Fibroblast of pulmonary artery (primary cell): Measurements from ENCODE around the gene PRKAR2B.

Experiments
- DNase-seq: peaks from one replicate; pipeline ENCODE4 v3.0.0-alpha.2; 2010; ENCODE audit warnings: low read depth
- H3K4me3 ChIP-seq: replicated peaks from 2 replicates; pipeline ENCODE4 v1.5.1; 2011; ENCODE audit warnings: low read depth, mild to moderate bottlenecking, control low read depth, low read length, moderate library complexity
- TF ChIP-seq, protein P1 (sequence below): IDR thresholded peaks from 2 replicates; pipeline ENCODE4 v1.5.1; 2011; ENCODE audit warnings: mild to moderate bottlenecking, control low read depth, low read length, inconsistent platforms; ENCODE audit errors: missing control alignments

The PRKAR2B gene

DNA sequence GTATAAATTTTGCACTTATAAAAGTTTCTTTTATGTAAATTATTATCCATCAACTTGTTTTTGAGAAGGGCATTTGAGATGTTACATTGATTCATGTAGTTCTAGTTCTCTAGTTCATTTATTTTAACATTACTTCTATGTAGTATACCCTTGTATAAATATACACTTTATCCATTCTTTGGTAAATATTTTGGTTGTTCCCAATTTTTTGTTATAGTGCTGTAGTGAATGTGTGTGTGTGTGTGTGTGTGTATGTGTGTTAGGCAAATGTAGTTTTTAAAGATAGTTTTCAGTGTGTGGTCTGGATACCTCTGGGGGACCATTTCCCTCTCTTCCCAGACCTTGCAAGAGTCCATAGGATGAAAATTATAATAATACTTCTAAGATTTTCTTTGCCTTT, 15.0 kb downstream of the PRKAR2B start:
- DNase-seq = no peak
- no peak overlapping the region for H3K4me3 ChIP-seq
- TF ChIP-seq, protein P1, sequence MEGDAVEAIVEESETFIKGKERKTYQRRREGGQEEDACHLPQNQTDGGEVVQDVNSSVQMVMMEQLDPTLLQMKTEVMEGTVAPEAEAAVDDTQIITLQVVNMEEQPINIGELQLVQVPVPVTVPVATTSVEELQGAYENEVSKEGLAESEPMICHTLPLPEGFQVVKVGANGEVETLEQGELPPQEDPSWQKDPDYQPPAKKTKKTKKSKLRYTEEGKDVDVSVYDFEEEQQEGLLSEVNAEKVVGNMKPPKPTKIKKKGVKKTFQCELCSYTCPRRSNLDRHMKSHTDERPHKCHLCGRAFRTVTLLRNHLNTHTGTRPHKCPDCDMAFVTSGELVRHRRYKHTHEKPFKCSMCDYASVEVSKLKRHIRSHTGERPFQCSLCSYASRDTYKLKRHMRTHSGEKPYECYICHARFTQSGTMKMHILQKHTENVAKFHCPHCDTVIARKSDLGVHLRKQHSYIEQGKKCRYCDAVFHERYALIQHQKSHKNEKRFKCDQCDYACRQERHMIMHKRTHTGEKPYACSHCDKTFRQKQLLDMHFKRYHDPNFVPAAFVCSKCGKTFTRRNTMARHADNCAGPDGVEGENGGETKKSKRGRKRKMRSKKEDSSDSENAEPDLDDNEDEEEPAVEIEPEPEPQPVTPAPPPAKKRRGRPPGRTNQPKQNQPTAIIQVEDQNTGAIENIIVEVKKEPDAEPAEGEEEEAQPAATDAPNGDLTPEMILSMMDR = no peak

DNA sequence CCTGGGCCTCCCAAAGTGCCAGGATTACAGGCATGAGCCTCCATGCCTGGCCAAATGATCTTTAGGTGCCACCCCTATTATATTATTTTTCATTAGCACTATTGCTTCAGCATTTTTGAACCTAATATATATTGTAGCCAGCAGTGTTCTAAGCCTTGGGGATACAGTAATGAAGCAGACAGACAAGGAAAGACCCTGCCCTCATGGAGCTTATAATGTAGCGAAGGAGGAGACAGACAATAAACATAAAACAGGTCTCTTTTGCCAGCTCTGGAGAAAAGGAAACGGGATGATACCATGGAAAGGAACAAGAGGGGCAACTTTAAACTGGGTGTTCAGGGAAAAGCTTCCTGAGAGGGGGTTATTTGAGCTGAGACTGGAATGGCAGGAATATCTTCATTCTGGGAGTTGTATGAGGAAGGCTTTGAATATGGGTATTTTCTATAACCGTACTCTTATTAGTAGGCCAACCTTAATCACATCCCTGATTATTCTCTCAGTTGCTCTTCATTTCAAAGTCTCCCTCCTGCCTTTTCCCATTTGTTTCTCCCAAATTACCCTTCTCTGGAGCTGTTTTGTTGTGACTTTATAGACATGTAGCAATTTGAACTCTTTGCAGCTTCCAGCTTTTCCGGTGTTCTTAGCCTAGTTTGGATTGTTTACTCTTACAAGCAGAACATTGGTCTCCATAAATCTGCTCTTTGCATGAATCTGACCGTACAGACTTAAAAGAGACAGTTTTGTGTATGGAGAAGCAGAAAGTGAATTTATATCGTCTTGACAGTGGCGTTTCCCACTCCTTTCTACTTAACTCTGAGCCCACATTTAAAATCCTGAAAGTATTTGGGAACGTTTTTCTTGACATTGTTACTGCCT, 19.0 kb downstream of the PRKAR2B start:
- no peak overlapping the region for H3K4me3 ChIP-seq
- TF ChIP-seq, protein P1 = no peak
- DNase-seq = no peak

DNA sequence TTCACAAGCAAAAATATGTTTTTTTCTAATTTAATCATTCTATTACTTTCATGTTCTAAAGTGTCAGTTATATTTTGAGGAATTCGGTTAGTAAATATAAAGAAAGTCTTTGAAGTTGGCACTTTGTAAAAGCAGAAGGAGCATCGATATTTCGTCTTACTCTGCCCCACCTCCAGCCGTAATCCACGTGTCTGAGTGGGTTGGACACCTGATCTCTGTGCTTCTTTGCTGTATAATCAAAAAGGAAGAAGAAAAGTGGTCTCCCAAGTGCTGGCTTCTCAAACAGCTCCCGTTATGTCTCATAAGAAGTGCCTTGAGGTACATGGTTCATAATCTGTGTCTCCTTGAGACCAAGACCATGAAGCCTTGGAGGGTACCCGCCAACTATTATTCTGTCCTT, 19.8 kb downstream of the PRKAR2B start:
- TF ChIP-seq, protein P1 = no peak
- no peak for DNase-seq
- no peak overlapping the region for H3K4me3 ChIP-seq

DNA sequence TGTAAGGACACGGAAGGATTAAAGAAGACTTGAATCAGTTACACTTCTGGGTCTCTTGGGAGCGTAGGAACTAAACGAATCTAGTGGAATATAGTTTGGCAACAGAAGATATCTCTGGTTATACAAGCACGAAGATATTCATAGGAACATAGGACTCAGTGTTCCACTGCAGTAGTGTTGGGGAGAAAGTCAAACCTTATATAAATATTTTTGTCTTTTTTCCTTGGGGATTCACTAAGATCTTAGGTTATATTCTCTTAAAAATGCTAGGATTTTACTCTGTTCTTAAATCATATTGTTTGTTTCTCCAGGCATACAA, 21.4 kb downstream of the PRKAR2B start:
- no peak overlapping the region for H3K4me3 ChIP-seq
- TF ChIP-seq, protein P1 = no peak
- no peak for DNase-seq

DNA sequence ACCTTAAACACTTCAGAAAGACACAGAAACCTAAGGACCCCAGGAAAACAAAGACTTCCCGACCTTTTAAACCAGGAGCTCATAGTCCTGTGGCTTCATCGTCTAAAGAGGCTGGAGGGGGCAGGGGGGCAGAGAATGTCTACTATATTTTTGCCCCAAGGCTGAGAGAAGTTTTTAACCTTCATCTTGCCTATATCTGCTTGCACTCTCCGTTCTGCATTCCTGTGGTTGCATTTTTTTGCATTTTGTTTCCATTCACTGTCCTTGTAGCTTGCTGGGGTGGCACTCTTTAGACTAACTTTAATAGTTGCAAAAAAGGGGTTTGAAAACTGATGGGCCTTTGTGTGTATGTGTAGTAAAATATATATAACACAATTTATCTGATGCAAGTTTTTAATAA, 23.7 kb downstream of the PRKAR2B start:
- DNase-seq = no peak
- TF ChIP-seq, protein P1 = no peak
- no peak overlapping the region for H3K4me3 ChIP-seq

DNA sequence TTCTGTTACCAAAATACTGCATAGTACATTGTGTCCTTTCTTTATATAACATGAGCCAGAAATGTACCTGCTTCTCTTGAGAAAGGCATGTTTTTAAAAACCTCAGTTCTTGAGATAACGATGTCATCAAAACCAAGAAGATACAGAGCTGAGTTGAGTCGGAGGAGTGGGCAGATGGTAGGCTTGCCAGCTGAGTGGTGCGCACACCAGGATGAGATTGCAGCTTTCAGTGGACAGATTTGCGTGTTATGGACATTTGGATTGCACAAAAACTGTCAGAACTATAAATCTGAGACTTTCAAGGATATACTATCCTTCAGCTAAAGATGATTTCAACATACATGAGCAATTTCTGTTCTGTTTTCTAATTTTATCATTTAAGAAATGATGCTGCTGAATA, 25.0 kb downstream of the PRKAR2B start:
- TF ChIP-seq, protein P1 = no peak
- no peak overlapping the region for H3K4me3 ChIP-seq
- no peak for DNase-seq

DNA sequence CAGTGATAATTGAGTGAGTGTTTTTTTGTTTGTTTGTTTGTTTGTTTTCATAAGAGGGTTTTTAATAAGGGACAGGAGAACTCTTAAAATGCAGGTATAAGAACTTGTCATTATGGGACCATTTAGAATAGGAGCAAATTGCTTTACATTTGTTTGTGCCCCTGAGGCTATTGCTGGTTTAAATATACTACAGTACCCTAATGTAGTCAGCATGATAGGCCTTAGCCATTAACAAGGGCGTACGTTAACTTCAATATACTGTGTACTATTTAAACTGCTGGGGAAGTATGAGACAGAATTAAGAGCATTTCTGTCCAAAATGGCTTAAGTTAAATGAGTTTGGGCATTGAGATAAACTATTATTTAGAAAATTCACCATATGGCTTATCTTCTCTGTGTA, 26.2 kb downstream of the PRKAR2B start:
- H3K4me3 ChIP-seq = no peak overlapping the region
- DNase-seq = no peak
- TF ChIP-seq, protein P1 = no peak
